SKM-1 treated with dmso at 0.1 percent for 144 hours (cell line): ENCODE results near the gene FBXW10B.
"Not testable (repeated sequence)": the region's sequence is repeated elsewhere in the genome, so short reads cannot be mapped to it uniquely, and the experiment has no call there.

Experiments
- DNase-seq: peaks from one replicate; lab custom pipeline; 2025; ENCODE audit not compliant: unreplicated experiment; lab: John Stamatoyannopoulos, UW

Gene FBXW10B

GRCh38 chr17:15619331-15620058 is at the start of gene FBXW10B:
FBXW10B (minus strand) TSS chr17:15619704; CDS start chr17:15619512, 192 bp downstream.
- not testable (repeated sequence) for DNase-seq

GRCh38 chr17:15663691-15664090 is 44.2 kb upstream of the FBXW10B start:
- DNase-seq, result no peak

GRCh38 chr17:15663176-15663575 is 43.7 kb upstream of the FBXW10B start:
- no peak for DNase-seq

- DNase-seq, result no peak
Measured at GRCh38 chr17:15662681-15663080, 43.2 kb upstream of the FBXW10B start.

- no peak for DNase-seq
Measured at GRCh38 chr17:15660077-15660476, 40.6 kb upstream of the FBXW10B start.

- no peak for DNase-seq
Measured at GRCh38 chr17:15659663-15660062, 40.2 kb upstream of the FBXW10B start.

- DNase-seq, result no peak
Measured at GRCh38 chr17:15659236-15659635, 39.7 kb upstream of the FBXW10B start.

GRCh38 chr17:15658296-15658695 is 38.8 kb upstream of the FBXW10B start:
- no peak for DNase-seq

GRCh38 chr17:15657868-15658267 is 38.4 kb upstream of the FBXW10B start:
- DNase-seq, result no peak

GRCh38 chr17:15654886-15655561 is 35.5 kb upstream of the FBXW10B start:
- DNase-seq, result peak; percentile 1

- DNase-seq, result not testable (repeated sequence)
Measured at GRCh38 chr17:15654401-15654800, 34.9 kb upstream of the FBXW10B start.

- DNase-seq, result no peak
Measured at GRCh38 chr17:15652960-15653359, 33.5 kb upstream of the FBXW10B start.

GRCh38 chr17:15651583-15652110 is 32.1 kb upstream of the FBXW10B start:
- DNase-seq, result peak; percentile 89

GRCh38 chr17:15650741-15651582 is 31.5 kb upstream of the FBXW10B start:
- no peak for DNase-seq

- DNase-seq, result no peak
Measured at GRCh38 chr17:15649861-15650421, 30.4 kb upstream of the FBXW10B start.

GRCh38 chr17:15648386-15648785 is 28.9 kb upstream of the FBXW10B start:
- no peak for DNase-seq

- not testable (repeated sequence) for DNase-seq
Measured at GRCh38 chr17:15645942-15646312, 26.4 kb upstream of the FBXW10B start.

- DNase-seq, result not testable (repeated sequence)
Measured at GRCh38 chr17:15645099-15645941, 25.8 kb upstream of the FBXW10B start.

GRCh38 chr17:15642505-15643251 is 23.2 kb upstream of the FBXW10B start:
- DNase-seq, result not testable (repeated sequence)
